ENCODE results near the gene MED13L. TPM values are rescaled to one million over a fixed set of nuclear protein-coding genes. Genes with fewer than 3 reads are reported as not detected.

MED13L gene
- polyA plus RNA-seq, 1 donor from 2014 or later = 10.7 TPM

GRCh38 chr12:116189692-116190091, 87.8 kb downstream of the MED13L start:
- Mint-ChIP-seq H3K27me3 (no peaks in the 10 kb centered on the region), H3K27ac (no peak overlapping the region), H3K4me1 (peaks cover 29 to 52% (median 50%) of the 10 kb centered on the region in 3 donors), H3K4me3 (no peak overlapping the region), H3K9me3 (no peaks in the 10 kb centered on the region), H3K36me3 (no peaks in the 10 kb centered on the region)

GRCh38 chr12:116188581-116188980, 88.9 kb downstream of the MED13L start:
- Mint-ChIP-seq H3K27ac (no peak overlapping the region), H3K27me3 (no peaks in the 10 kb centered on the region), H3K4me1 (peaks cover 27 to 48% (median 48%) of the 10 kb centered on the region in 3 donors), H3K4me3 (no peak overlapping the region), H3K9me3 (no peaks in the 10 kb centered on the region), H3K36me3 (no peaks in the 10 kb centered on the region)

GRCh38 chr12:116187151-116187511, 90.4 kb downstream of the MED13L start:
- H3K27me3 Mint-ChIP-seq = no peaks in the 10 kb centered on the region
- no peaks in the 10 kb centered on the region for H3K9me3 Mint-ChIP-seq
- peaks cover 31 to 54% (median 50%) of the 10 kb centered on the region in 3 donors for H3K4me1 Mint-ChIP-seq
- no peak overlapping the region for H3K27ac Mint-ChIP-seq
- H3K36me3 Mint-ChIP-seq = no peaks in the 10 kb centered on the region
- H3K4me3 Mint-ChIP-seq = peak overlapping the region in 2 of 4 donors; percentile 61 to 63

- Mint-ChIP-seq H3K4me3 (peak overlapping the region in 2 of 4 donors; percentile 61 to 63), H3K36me3 (no peaks in the 10 kb centered on the region), H3K27ac (no peak overlapping the region), H3K4me1 (peaks cover 36 to 58% (median 54%) of the 10 kb centered on the region in 3 donors), H3K27me3 (no peaks in the 10 kb centered on the region), H3K9me3 (no peaks in the 10 kb centered on the region)
Measured at GRCh38 chr12:116186482-116187150, 90.9 kb downstream of the MED13L start.

DNA sequence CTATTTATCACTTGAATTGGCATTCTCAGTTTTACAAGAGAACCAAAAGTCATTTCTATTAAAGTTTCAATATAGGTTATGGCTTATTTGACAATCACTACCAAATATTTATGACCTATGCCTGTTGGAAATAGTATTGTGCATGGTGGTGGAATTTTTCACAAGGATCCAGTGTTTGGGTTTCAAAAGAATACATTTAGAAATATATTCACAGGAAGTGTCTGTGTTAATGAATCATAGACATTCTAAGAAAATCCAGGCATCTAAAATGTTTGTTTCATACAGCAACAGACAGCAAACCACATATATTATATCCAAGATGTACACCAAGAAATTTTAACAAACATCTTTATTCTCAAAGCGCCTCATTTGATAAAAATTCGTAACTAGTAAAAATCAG, 92.7 kb downstream of the MED13L start:
- no peak overlapping the region for H3K4me3 Mint-ChIP-seq
- no peaks in the 10 kb centered on the region for H3K9me3 Mint-ChIP-seq
- no peaks in the 10 kb centered on the region for H3K36me3 Mint-ChIP-seq
- H3K27me3 Mint-ChIP-seq = no peaks in the 10 kb centered on the region
- H3K4me1 Mint-ChIP-seq = peaks cover 43 to 62% (median 61%) of the 10 kb centered on the region in 3 donors
- H3K27ac Mint-ChIP-seq = no peak overlapping the region

DNA sequence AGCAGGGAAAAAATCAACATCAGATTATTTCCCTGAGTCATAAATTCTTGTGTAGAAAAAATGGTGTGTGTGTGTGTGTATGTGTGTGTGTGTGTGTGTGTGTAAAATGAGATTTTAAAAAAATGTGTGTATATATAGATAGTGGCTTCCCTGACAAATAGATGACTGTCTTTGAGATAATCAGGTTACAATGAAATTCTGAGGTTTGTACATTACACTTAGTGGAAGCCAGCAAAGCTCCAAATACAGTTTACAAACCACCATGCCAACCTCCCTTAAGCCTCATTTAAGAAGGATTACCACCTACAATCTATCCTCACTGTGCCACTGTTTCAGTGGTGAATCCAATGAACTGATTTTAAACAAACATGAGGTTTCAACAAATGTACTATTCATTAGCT, 93.8 kb downstream of the MED13L start:
- Mint-ChIP-seq H3K4me3 (no peak overlapping the region), H3K27ac (no peak overlapping the region)

GRCh38 chr12:116182359-116183063, 95.0 kb downstream of the MED13L start:
- Mint-ChIP-seq H3K27me3 (no peaks in the 10 kb centered on the region), H3K4me3 (peak overlapping the region in 1 of 4 donors; percentile 7), H3K27ac (peak overlapping the region in 1 of 3 donors; percentile 76), H3K4me1 (peaks cover 40 to 58% (median 44%) of the 10 kb centered on the region in 3 donors), H3K36me3 (no peaks in the 10 kb centered on the region), H3K9me3 (no peaks in the 10 kb centered on the region)

More for the DNA sequence above, 93.8 kb downstream of the MED13L start:
- Mint-ChIP-seq H3K4me1 (peaks cover 42 to 60% (median 51%) of the 10 kb centered on the region in 3 donors), H3K9me3 (no peaks in the 10 kb centered on the region), H3K27me3 (no peaks in the 10 kb centered on the region), H3K36me3 (no peaks in the 10 kb centered on the region)

- Mint-ChIP-seq H3K36me3 (no peaks in the 10 kb centered on the region), H3K27ac (no peak overlapping the region), H3K27me3 (no peaks in the 10 kb centered on the region), H3K9me3 (no peaks in the 10 kb centered on the region), H3K4me1 (peaks cover 43 to 64% (median 45%) of the 10 kb centered on the region in 3 donors), H3K4me3 (no peak overlapping the region)
Measured at GRCh38 chr12:116180448-116180847, 97.0 kb downstream of the MED13L start.

DNA sequence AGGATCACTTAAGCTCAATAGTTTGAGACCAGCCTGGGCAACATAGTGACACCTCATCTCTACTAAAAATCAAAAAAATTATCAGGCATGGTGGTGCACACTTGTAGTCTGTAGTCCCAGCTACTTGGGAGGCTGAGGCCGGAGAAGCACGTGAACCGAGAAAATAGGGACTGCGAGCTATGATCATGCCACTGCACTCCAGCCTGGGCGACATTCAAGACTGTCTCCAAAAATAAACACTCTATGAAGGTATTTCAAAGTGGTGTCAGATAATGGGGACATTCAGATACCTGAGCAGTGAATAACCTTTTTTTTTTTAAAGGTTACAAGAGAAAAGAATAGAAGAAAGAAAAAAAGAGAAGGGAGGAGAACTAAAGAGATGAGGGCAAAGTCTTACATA, 98.1 kb downstream of the MED13L start:
- peaks cover 47 to 64% (median 52%) of the 10 kb centered on the region in 3 donors for H3K4me1 Mint-ChIP-seq

DNA sequence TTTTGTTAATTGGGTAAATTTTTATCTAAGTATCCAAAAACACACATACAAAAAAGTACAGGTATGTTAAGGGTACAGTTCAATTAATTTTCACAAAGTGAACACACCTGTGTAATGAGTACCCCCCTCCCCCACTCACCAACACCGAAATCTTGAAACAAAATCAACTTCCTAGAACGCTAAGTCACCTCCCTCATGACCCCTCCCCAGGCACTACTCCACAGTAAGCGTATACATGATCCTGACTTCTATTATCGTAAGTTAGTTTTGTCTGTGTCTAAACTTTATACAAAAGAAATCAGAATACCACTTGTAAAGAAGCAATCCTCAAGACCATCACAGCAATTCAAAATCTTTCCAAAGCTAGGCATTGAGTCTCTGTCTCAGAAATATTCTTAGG, 100.5 kb downstream of the MED13L start:
- Mint-ChIP-seq H3K27me3 (no peaks in the 10 kb centered on the region), H3K4me1 (peaks cover 50 to 64% (median 60%) of the 10 kb centered on the region in 3 donors), H3K9me3 (no peaks in the 10 kb centered on the region), H3K27ac (no peak overlapping the region), H3K36me3 (no peaks in the 10 kb centered on the region), H3K4me3 (no peak overlapping the region)

More for the DNA sequence above, 98.1 kb downstream of the MED13L start:
- Mint-ChIP-seq H3K9me3 (no peaks in the 10 kb centered on the region), H3K27me3 (no peaks in the 10 kb centered on the region), H3K36me3 (no peaks in the 10 kb centered on the region), H3K27ac (no peak overlapping the region), H3K4me3 (peak overlapping the region in 1 of 4 donors; percentile 18)

DNA sequence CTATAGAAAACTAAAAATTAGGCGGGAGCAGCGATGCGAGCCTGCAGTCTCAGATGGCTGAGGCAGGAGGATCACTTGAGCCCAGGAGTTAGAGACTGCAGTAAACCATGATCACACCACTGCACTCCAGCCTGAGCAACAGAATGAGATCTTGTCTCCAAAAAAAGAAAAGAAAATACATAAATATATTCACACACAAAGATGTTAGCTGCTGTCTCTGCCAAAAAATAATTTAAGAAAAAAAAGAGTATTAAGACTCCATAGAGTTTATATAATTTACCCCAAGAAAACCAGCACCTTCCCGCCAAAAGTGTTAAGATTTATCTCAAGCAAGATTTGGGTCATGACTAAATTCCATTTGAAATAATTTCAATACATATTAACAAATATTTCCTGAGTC, 102.6 kb downstream of the MED13L start:
- no peaks in the 10 kb centered on the region for H3K9me3 Mint-ChIP-seq
- no peaks in the 10 kb centered on the region for H3K27me3 Mint-ChIP-seq
- H3K4me1 Mint-ChIP-seq = peaks cover 50 to 66% (median 60%) of the 10 kb centered on the region in 3 donors
- no peak overlapping the region for H3K4me3 Mint-ChIP-seq
- H3K36me3 Mint-ChIP-seq = no peaks in the 10 kb centered on the region
- peak overlapping the region in 1 of 3 donors; percentile 75 for H3K27ac Mint-ChIP-seq

GRCh38 chr12:116174006-116174405, 103.5 kb downstream of the MED13L start:
- no peaks in the 10 kb centered on the region for H3K27me3 Mint-ChIP-seq
- no peaks in the 10 kb centered on the region for H3K36me3 Mint-ChIP-seq
- H3K9me3 Mint-ChIP-seq = no peaks in the 10 kb centered on the region
- H3K27ac Mint-ChIP-seq = peak overlapping the region in 2 of 3 donors; percentile 41 to 52
- peaks cover 50 to 66% (median 65%) of the 10 kb centered on the region in 3 donors for H3K4me1 Mint-ChIP-seq
- peak overlapping the region in 1 of 4 donors; percentile 15 for H3K4me3 Mint-ChIP-seq

- Mint-ChIP-seq H3K27me3 (no peaks in the 10 kb centered on the region), H3K9me3 (no peaks in the 10 kb centered on the region), H3K4me1 (peaks cover 48 to 65% (median 65%) of the 10 kb centered on the region in 3 donors), H3K4me3 (peak overlapping the region; percentile 50 to 86 (median 78)), H3K27ac (no peak overlapping the region), H3K36me3 (no peaks in the 10 kb centered on the region)
Measured at GRCh38 chr12:116172224-116172849, 105.2 kb downstream of the MED13L start.

- Mint-ChIP-seq H3K27ac (no peak overlapping the region), H3K4me1 (peaks cover 44 to 62% (median 60%) of the 10 kb centered on the region in 3 donors), H3K36me3 (no peaks in the 10 kb centered on the region), H3K9me3 (no peaks in the 10 kb centered on the region), H3K27me3 (no peaks in the 10 kb centered on the region), H3K4me3 (peak overlapping the region in 2 of 4 donors; percentile 74 to 86)
Measured at GRCh38 chr12:116171549-116171948, 105.9 kb downstream of the MED13L start.

DNA sequence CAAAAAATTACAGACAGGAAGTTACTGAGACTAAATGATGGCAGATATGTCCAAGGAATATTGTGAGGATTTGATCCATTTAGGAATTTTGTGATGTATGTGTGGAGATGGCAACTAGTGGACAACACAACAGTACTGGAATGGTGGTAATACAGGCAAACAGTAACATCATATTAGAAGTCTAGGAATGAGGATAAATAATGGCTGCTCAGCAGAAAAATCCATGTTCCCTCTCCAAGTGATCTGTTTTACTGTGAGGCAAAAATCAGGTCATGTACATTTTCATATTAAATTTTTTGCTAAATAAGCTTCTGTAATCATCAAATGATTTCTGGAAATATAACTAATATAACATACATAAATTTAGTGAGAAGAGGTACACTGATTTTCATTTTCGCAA, 108.4 kb downstream of the MED13L start:
- Mint-ChIP-seq H3K4me1 (peaks cover 42 to 61% (median 61%) of the 10 kb centered on the region in 3 donors), H3K9me3 (no peaks in the 10 kb centered on the region), H3K4me3 (no peak overlapping the region)

More for the DNA sequence above, 108.4 kb downstream of the MED13L start:
- no peaks in the 10 kb centered on the region for H3K36me3 Mint-ChIP-seq
- no peaks in the 10 kb centered on the region for H3K27me3 Mint-ChIP-seq
- H3K27ac Mint-ChIP-seq = peak overlapping the region in 1 of 3 donors; percentile 41

Data from IgD-negative memory B cell (primary cell).